IgD-negative memory B cell (primary cell): ENCODE results near the gene RBBP8NL. TPM values are rescaled to one million over a fixed set of nuclear protein-coding genes. Genes with fewer than 3 reads are reported as not detected.

Source experiments
- polyA plus RNA-seq: library from polyadenylated mRNA; unstranded; fragments of 300-500 nt; fragmentation: Illumina TruSeq; gene quantifications from one replicate; pipeline ENCODE4 v1.2.3, GENCODE V29; 2021

The RBBP8NL gene
- polyA plus RNA-seq, 1 donor from 2014 or later: not detected

Other genes starting within 250 kb of the RBBP8NL start
- gene MTG2, start 244.5 kb downstream of the RBBP8NL start, polyA plus RNA-seq: 26.2 TPM
- gene HRH3, start 207.3 kb downstream of the RBBP8NL start, polyA plus RNA-seq: not detected
- gene OSBPL2, start 189.0 kb downstream of the RBBP8NL start, polyA plus RNA-seq: 25.6 TPM
- 149 TPM for gene ADRM1, start 124.5 kb downstream of the RBBP8NL start, polyA plus RNA-seq
- gene LAMA5, start 60.2 kb downstream of the RBBP8NL start, polyA plus RNA-seq: 10.1 TPM
- gene RPS21, start 40.4 kb downstream of the RBBP8NL start, polyA plus RNA-seq: 3,148 TPM
- 1.1 TPM for gene CABLES2, start 20.3 kb downstream of the RBBP8NL start, polyA plus RNA-seq
- gene GATA5, start 48.5 kb upstream of the RBBP8NL start, polyA plus RNA-seq: not detected
- gene SLCO4A1, start 215.0 kb upstream of the RBBP8NL start, polyA plus RNA-seq: 3.4 TPM